WTC11 (cell line): Measurements from ENCODE around the gene FBXW9. TPM values are rescaled to one million over a fixed set of nuclear protein-coding genes. Genes with fewer than 3 reads are reported as not detected.

Experiments
- ATAC-seq: fragments of 200-7000 bp; cut with Tn5 transposase; 2 replicates; pipeline ENCODE4 v1.10.0; 2021; ENCODE audit warnings: mild to moderate bottlenecking, moderate library complexity
- CTCF ChIA-PET: fragments of 300-600 bp; sonication (Branson Sonifier 250); formaldehyde crosslinking; loops from one replicate; lab custom pipeline; 2021; ENCODE audit warnings: antibody characterized with exemption; lab: Charles Lee
- POLR2A ChIA-PET: fragments of 350-600 bp; sonication (Branson Sonifier 250); formaldehyde crosslinking; loops from one replicate; lab custom pipeline; 2021; ENCODE audit warnings: antibody characterized with exemption; lab: Charles Lee
- DNase-seq: peaks from one replicate; pipeline ENCODE4 v3.0.0; 2021; ENCODE audit warnings: low spot score
- H3K27ac Mint-ChIP-seq: 2 replicates; pipeline ENCODE4 v1.8.0; 2021; ENCODE audit warnings: mixed read lengths
- H3K27me3 Mint-ChIP-seq: 2 replicates; pipeline ENCODE4 v1.8.0; 2021; ENCODE audit warnings: low read depth, mild to moderate bottlenecking, moderate library complexity, mixed read lengths
- H3K36me3 Mint-ChIP-seq: 2 replicates; pipeline ENCODE4 v1.8.0; 2021; ENCODE audit warnings: mixed read lengths
- H3K4me1 Mint-ChIP-seq: 2 replicates; pipeline ENCODE4 v1.8.0; 2022; ENCODE audit warnings: mixed read lengths
- H3K4me3 Mint-ChIP-seq: 2 replicates; pipeline ENCODE4 v1.8.0; 2021; ENCODE audit warnings: mild to moderate bottlenecking, moderate library complexity, mixed read lengths
- H3K9me3 Mint-ChIP-seq: 2 replicates; pipeline ENCODE4 v1.8.0; 2021; ENCODE audit warnings: mixed read lengths
- ATF1 ChIP-seq: sonication (generic); formaldehyde crosslinking; IDR thresholded peaks from 2 replicates; pipeline ENCODE4 v1.8.1; 2023; ENCODE audit warnings: mild to moderate bottlenecking, moderate library complexity, missing genetic modification reagents
- ATF2 ChIP-seq: sonication (generic); formaldehyde crosslinking; IDR thresholded peaks from 2 replicates; pipeline ENCODE4 v1.8.1; 2022; ENCODE audit warnings: low read depth, missing genetic modification reagents, borderline replicate concordance
- ATF6 ChIP-seq: sonication (generic); formaldehyde crosslinking; IDR thresholded peaks from 2 replicates; pipeline ENCODE4 v1.8.1; 2023; ENCODE audit warnings: mild to moderate bottlenecking, missing genetic modification reagents
- CBFB ChIP-seq: sonication (generic); formaldehyde crosslinking; IDR thresholded peaks from 2 replicates; pipeline ENCODE4 v1.8.1; 2022; ENCODE audit warnings: mild to moderate bottlenecking, low read depth, missing genetic modification reagents
- ELF4 ChIP-seq: sonication (generic); formaldehyde crosslinking; IDR thresholded peaks from 2 replicates; pipeline ENCODE4 v1.8.1; 2022; ENCODE audit warnings: low read depth, mild to moderate bottlenecking, moderate library complexity, missing genetic modification reagents
- ERG ChIP-seq: fragments of 250-450 bp; sonication (Bioruptor Pico); IDR thresholded peaks from 2 replicates; pipeline ENCODE4 v1.8.0; 2021; ENCODE audit warnings: mild to moderate bottlenecking
- ESRRA ChIP-seq: sonication (generic); formaldehyde crosslinking; IDR thresholded peaks from 2 replicates; pipeline ENCODE4 v1.8.1; 2022; ENCODE audit warnings: mild to moderate bottlenecking, missing genetic modification reagents, borderline replicate concordance
- FOXJ3 ChIP-seq: sonication (generic); formaldehyde crosslinking; IDR thresholded peaks from 2 replicates; pipeline ENCODE4 v1.9.0; 2021; ENCODE audit warnings: missing genetic modification reagents, mild to moderate bottlenecking, borderline replicate concordance
- FOXP1 ChIP-seq: sonication (generic); formaldehyde crosslinking; IDR thresholded peaks from 2 replicates; pipeline ENCODE4 v1.8.0; 2022; ENCODE audit warnings: missing genetic modification reagents, mild to moderate bottlenecking, moderate library complexity, borderline replicate concordance
- IRF2 ChIP-seq: sonication (generic); formaldehyde crosslinking; IDR thresholded peaks from 2 replicates; pipeline ENCODE4 v1.8.0; 2022; ENCODE audit warnings: low read depth, missing genetic modification reagents, borderline replicate concordance
- RORB ChIP-seq: fragments of 250-450 bp; sonication (Bioruptor Pico); IDR thresholded peaks from 2 replicates; pipeline ENCODE4 v1.9.0; 2021; ENCODE audit warnings: mild to moderate bottlenecking
- SMAD3 ChIP-seq: sonication (generic); formaldehyde crosslinking; IDR thresholded peaks from 2 replicates; pipeline ENCODE4 v1.8.0; 2022; ENCODE audit warnings: missing genetic modification reagents, mild to moderate bottlenecking, borderline replicate concordance
- SMAD4 ChIP-seq: sonication (generic); formaldehyde crosslinking; IDR thresholded peaks from 2 replicates; pipeline ENCODE4 v1.8.0; 2022; ENCODE audit warnings: mild to moderate bottlenecking, missing genetic modification reagents
- SOX15 ChIP-seq: fragments of 250-450 bp; sonication (Bioruptor Pico); IDR thresholded peaks from 2 replicates; pipeline ENCODE4 v1.9.0; 2021; ENCODE audit warnings: mild to moderate bottlenecking
- TEAD1 ChIP-seq: sonication (generic); formaldehyde crosslinking; IDR thresholded peaks from 2 replicates; pipeline ENCODE4 v1.8.0; 2022; ENCODE audit warnings: mild to moderate bottlenecking, missing genetic modification reagents
- USF1 ChIP-seq: sonication (generic); formaldehyde crosslinking; IDR thresholded peaks from 2 replicates; pipeline ENCODE4 v1.8.0; 2022; ENCODE audit warnings: mild to moderate bottlenecking, missing genetic modification reagents
- USF2 ChIP-seq: sonication (generic); formaldehyde crosslinking; IDR thresholded peaks from 2 replicates; pipeline ENCODE4 v1.8.1; 2023; ENCODE audit warnings: mild to moderate bottlenecking, missing genetic modification reagents, moderate library complexity
- ZNF281 ChIP-seq: sonication (generic); formaldehyde crosslinking; IDR thresholded peaks from 2 replicates; pipeline ENCODE4 v1.8.0; 2023; ENCODE audit warnings: mild to moderate bottlenecking, missing genetic modification reagents
- ZNF396 ChIP-seq: fragments of 250-450 bp; sonication (Bioruptor Pico); IDR thresholded peaks from 2 replicates; pipeline ENCODE4 v1.8.0; 2021; ENCODE audit warnings: mild to moderate bottlenecking, moderate library complexity, borderline replicate concordance
- ZNF416 ChIP-seq: fragments of 250-450 bp; sonication (Bioruptor Pico); IDR thresholded peaks from 2 replicates; pipeline ENCODE4 v1.9.0; 2021; ENCODE audit warnings: mild to moderate bottlenecking, inconsistent platforms
- ZNF423 ChIP-seq: fragments of 250-450 bp; sonication (Bioruptor Pico); IDR thresholded peaks from 2 replicates; pipeline ENCODE4 v2.1.2; 2022; ENCODE audit warnings: mild to moderate bottlenecking, moderate library complexity
- ZNF512 ChIP-seq: sonication (generic); formaldehyde crosslinking; IDR thresholded peaks from 2 replicates; pipeline ENCODE4 v1.8.1; 2022; ENCODE audit warnings: missing genetic modification reagents, borderline replicate concordance
- total RNA-seq: library from RNA; stranded (reverse); gene quantifications from 3 replicates; pipeline ENCODE4 v1.2.3, GENCODE V29; 2021

FBXW9 gene
- total RNA-seq, 1 experiment from 2014 or later, result 15.2 TPM

GRCh38 chr19:12656899-12657571 is 39.4 kb downstream of the FBXW9 start (continued):
- TF ChIP-seq SOX15 (CRISPR knock-in tag) (no peak), TEAD1 (CRISPR knock-in tag) (no peak), SMAD4 (no peak), USF2 (CRISPR knock-in tag) (peak; percentile 47; the same call in 1 of the 2 replicates), ZNF512 (CRISPR knock-in tag) (no peak)

- no peaks in the 10 kb centered on the region for H3K9me3 Mint-ChIP-seq
- H3K27me3 Mint-ChIP-seq, result no peaks in the 10 kb centered on the region; the same call in 1 of the 2 replicates
- TF ChIP-seq ESRRA (CRISPR knock-in tag), result no peak
- TF ChIP-seq SMAD3, result no peak
- no peak for TF ChIP-seq USF1 (CRISPR knock-in tag)
- no peak for TF ChIP-seq ZNF396 (CRISPR knock-in tag)
- no peak for TF ChIP-seq ZNF281
- TF ChIP-seq ZNF416 (CRISPR knock-in tag), result no peak
- no peak for TF ChIP-seq CBFB (CRISPR knock-in tag)
- no peak for TF ChIP-seq ERG (CRISPR knock-in tag)
- no peak for TF ChIP-seq ATF2 (CRISPR knock-in tag)
- TF ChIP-seq ELF4 (CRISPR knock-in tag), result no peak
- TF ChIP-seq FOXJ3 (CRISPR knock-in tag), result no peak
- no peak for TF ChIP-seq ZNF423 (CRISPR knock-in tag)
- no peak for TF ChIP-seq ATF6 (CRISPR knock-in tag)
- no peak for TF ChIP-seq FOXP1 (CRISPR knock-in tag)
- no peak for TF ChIP-seq RORB (CRISPR knock-in tag)
- TF ChIP-seq ATF1 (CRISPR knock-in tag), result no peak
- no peak for TF ChIP-seq IRF2 (CRISPR knock-in tag)
- peaks cover 36% of the 10 kb centered on the region for H3K36me3 Mint-ChIP-seq
- DNase-seq (no peak), ATAC-seq (no peak)
- POLR2A ChIA-PET, result no interaction called here
- H3K27ac Mint-ChIP-seq, result peak overlapping the region; percentile 66
- CTCF ChIA-PET, result interaction anchor here (0.8 to 1.4 kb wide), 2 partner anchors 16 to 17 kb away, joined by 4 to 6 read pairs; no protein-coding TSS in a partner anchor
- peaks cover 6% of the 10 kb centered on the region for H3K4me1 Mint-ChIP-seq
- peak overlapping the region; percentile 12; the same call in 1 of the 2 replicates for H3K4me3 Mint-ChIP-seq
Observed at GRCh38 chr19:12655546-12655945, 40.9 kb downstream of the FBXW9 start.
